ENCODE data around the gene ZBTB20. TPM values are rescaled to one million over a fixed set of nuclear protein-coding genes. Genes with fewer than 3 reads are reported as not detected.

The ZBTB20 gene
- total RNA-seq, 1 experiment from 2014 or later = 26.5 TPM

GRCh38 chr3:114351123-114351821, 795.8 kb downstream of the ZBTB20 start:
- intact Hi-C loops (cut with micrococcal nuclease; ENCODE audit: unreplicated experiment) = no loop called here
- Histone ChIP-seq H3F3A (ENCODE audit: insufficient read depth, low read depth) (no peaks in the 10 kb centered on the region), H3K4me2 (no peak overlapping the region), H3K9me3 (ENCODE audit: insufficient read depth, low read depth) (no peaks in the 10 kb centered on the region), H3K27ac (no peak overlapping the region), H3K9me2 (ENCODE audit: insufficient read depth) (no peaks in the 10 kb centered on the region), H3K27me3 (ENCODE audit: insufficient read depth, low read depth) (no peaks in the 10 kb centered on the region), H3K4me1 (replicated peaks; ENCODE audit: insufficient read depth) (no peaks in the 10 kb centered on the region), H2AFZ (no peak overlapping the region), H4K20me1 (ENCODE audit: insufficient read depth) (no peaks in the 10 kb centered on the region), H3K4me3 (no peak overlapping the region), H3K79me2 (ENCODE audit: low read depth) (no peaks in the 10 kb centered on the region), H3K36me3 (ENCODE audit: low read depth) (no peaks in the 10 kb centered on the region)
- ChIA-PET CTCF (no interaction called here), POLR2A (ENCODE audit: unreplicated experiment) (no interaction called here)
- DNase-seq = no peak
- no TSS peak for BruUV-seq (replicated peaks)
- TF ChIP-seq EZH2 (IDR thresholded peaks at IDR 0.05; ENCODE audit: low read depth) (no peak), CTCF (conservative IDR thresholded peaks at IDR 0.05) (no peak)

- Histone ChIP-seq H4K20me1 (ENCODE audit: insufficient read depth) (no peaks in the 10 kb centered on the region; the same call in 1 of the 2 replicates), H3F3A (ENCODE audit: insufficient read depth, low read depth) (no peaks in the 10 kb centered on the region), H3K4me2 (no peak overlapping the region), H3K4me3 (no peak overlapping the region), H3K27me3 (ENCODE audit: insufficient read depth, low read depth) (no peaks in the 10 kb centered on the region), H3K27ac (no peak overlapping the region), H3K4me1 (replicated peaks; ENCODE audit: insufficient read depth) (no peaks in the 10 kb centered on the region), H2AFZ (no peak overlapping the region), H3K9me2 (ENCODE audit: insufficient read depth) (no peaks in the 10 kb centered on the region), H3K79me2 (ENCODE audit: low read depth) (no peaks in the 10 kb centered on the region), H3K9me3 (ENCODE audit: insufficient read depth, low read depth) (no peaks in the 10 kb centered on the region), H3K36me3 (ENCODE audit: low read depth) (no peaks in the 10 kb centered on the region)
- TF ChIP-seq CTCF (conservative IDR thresholded peaks at IDR 0.05) (no peak), EZH2 (IDR thresholded peaks at IDR 0.05; ENCODE audit: low read depth) (no peak)
- intact Hi-C loops (cut with micrococcal nuclease; ENCODE audit: unreplicated experiment) = no loop called here
- no peak for DNase-seq
- POLR2A ChIA-PET (ENCODE audit: unreplicated experiment) = no interaction called here
- CTCF ChIA-PET = no interaction called here
- no TSS peak for BruUV-seq (replicated peaks)
Observed at GRCh38 chr3:114350690-114351089, 796.4 kb downstream of the ZBTB20 start.

- TF ChIP-seq CTCF (conservative IDR thresholded peaks at IDR 0.05) (no peak), EZH2 (IDR thresholded peaks at IDR 0.05; ENCODE audit: low read depth) (no peak)
- BruUV-seq (replicated peaks) = no TSS peak
- Histone ChIP-seq H3K36me3 (ENCODE audit: low read depth) (no peaks in the 10 kb centered on the region), H3F3A (ENCODE audit: insufficient read depth, low read depth) (no peaks in the 10 kb centered on the region), H3K4me1 (replicated peaks; ENCODE audit: insufficient read depth) (no peaks in the 10 kb centered on the region), H4K20me1 (ENCODE audit: insufficient read depth) (no peaks in the 10 kb centered on the region; the same call in 1 of the 2 replicates), H3K4me3 (no peak overlapping the region), H3K4me2 (no peak overlapping the region), H3K27me3 (ENCODE audit: insufficient read depth, low read depth) (no peaks in the 10 kb centered on the region), H2AFZ (no peak overlapping the region), H3K9me2 (ENCODE audit: insufficient read depth) (no peaks in the 10 kb centered on the region), H3K9me3 (ENCODE audit: insufficient read depth, low read depth) (no peaks in the 10 kb centered on the region), H3K79me2 (ENCODE audit: low read depth) (no peaks in the 10 kb centered on the region), H3K27ac (no peak overlapping the region)
- no peak for DNase-seq
- POLR2A ChIA-PET (ENCODE audit: unreplicated experiment) = no interaction called here
- intact Hi-C loops (cut with micrococcal nuclease; ENCODE audit: unreplicated experiment) = no loop called here
- CTCF ChIA-PET = no interaction called here
Observed at GRCh38 chr3:114350271-114350670, 796.8 kb downstream of the ZBTB20 start.

Measured in PC-9 (cell line).